HG03354 (cell line): ENCODE data around the gene LATS1.
"Not testable (repeated sequence)": the region's sequence is repeated elsewhere in the genome, so short reads cannot be mapped to it uniquely, and the experiment has no call there.

Source experiments
- ATAC-seq: cut with Tn5 transposase; IDR thresholded peaks from one replicate; pipeline ENCODE4 v1.9.1; 2021; ENCODE audit warnings: mild to moderate bottlenecking; ENCODE audit not compliant: unreplicated experiment, poor library complexity, severe bottlenecking

The LATS1 gene

GRCh38 chr6:149729824-149730223 is 11.9 kb upstream of the LATS1 start:
- no peak for ATAC-seq

GRCh38 chr6:149728499-149729234 is 10.8 kb upstream of the LATS1 start:
- no peak for ATAC-seq

GRCh38 chr6:149727793-149728498 is 10.0 kb upstream of the LATS1 start:
- ATAC-seq = no peak

- no peak for ATAC-seq
Measured at GRCh38 chr6:149725785-149726184, 7.9 kb upstream of the LATS1 start.

GRCh38 chr6:149723771-149724417 is 6.0 kb upstream of the LATS1 start:
- peak; percentile 69 for ATAC-seq

- ATAC-seq = no peak
Measured at GRCh38 chr6:149723262-149723661, 5.4 kb upstream of the LATS1 start.

- no peak for ATAC-seq
Measured at GRCh38 chr6:149719531-149719930, 1.6 kb upstream of the LATS1 start.

GRCh38 chr6:149717255-149717587 is 680 bp downstream of the LATS1 start:
- ATAC-seq = no peak

- ATAC-seq = no peak
Measured at GRCh38 chr6:149716181-149716963, 1.5 kb downstream of the LATS1 start.

GRCh38 chr6:149714442-149714841 is 3.5 kb downstream of the LATS1 start:
- no peak for ATAC-seq

- ATAC-seq = no peak
Measured at GRCh38 chr6:149711711-149712110, 6.2 kb downstream of the LATS1 start.

- no peak for ATAC-seq
Measured at GRCh38 chr6:149701714-149702113, 16.2 kb downstream of the LATS1 start.

- ATAC-seq = no peak
Measured at GRCh38 chr6:149699150-149699549, 18.8 kb downstream of the LATS1 start.

- ATAC-seq = no peak
Measured at GRCh38 chr6:149698175-149698574, 19.7 kb downstream of the LATS1 start.

GRCh38 chr6:149696901-149697300 is 21.0 kb downstream of the LATS1 start:
- no peak for ATAC-seq

- ATAC-seq = no peak
Measured at GRCh38 chr6:149694921-149695320, 23.0 kb downstream of the LATS1 start.

- ATAC-seq = no peak
Measured at GRCh38 chr6:149691201-149691600, 26.7 kb downstream of the LATS1 start.

- ATAC-seq = no peak
Measured at GRCh38 chr6:149686230-149686629, 31.7 kb downstream of the LATS1 start.

GRCh38 chr6:149683256-149683859 is 34.5 kb downstream of the LATS1 start:
- no peak for ATAC-seq

GRCh38 chr6:149681845-149682244 is 36.1 kb downstream of the LATS1 start:
- ATAC-seq = not testable (repeated sequence)
